ENCODE measurements around the gene GSTO2. TPM values are rescaled to one million over a fixed set of nuclear protein-coding genes. Genes with fewer than 3 reads are reported as not detected.

Gene GSTO2
- total and polyA plus RNA-seq, 2 donors (not counting 1 experiment from before 2014, with no cell fraction given), result 2.9 to 3.1 TPM

DNA sequence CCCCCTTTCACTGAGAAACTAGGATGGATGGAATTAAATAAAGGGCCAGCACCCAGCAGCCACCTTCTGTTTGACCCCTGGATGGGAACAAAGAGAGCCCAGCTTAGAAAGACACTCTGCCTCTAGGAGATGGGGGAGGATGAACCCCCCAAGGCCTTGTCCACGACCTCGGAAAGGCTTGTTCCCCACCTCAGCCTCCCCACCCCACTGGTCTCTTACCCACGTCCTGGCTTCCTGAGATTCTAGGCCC is 59.6 kb downstream of the GSTO2 start:
- Histone ChIP-seq H2AFZ (ENCODE audit: low read length) (no peak overlapping the region), H3K9ac (ENCODE audit: insufficient read depth, low read length) (peak overlapping the region; percentile 75), H3K9me3 (ENCODE audit: control insufficient read depth, insufficient read depth, low read depth, low read length) (no peaks in the 10 kb centered on the region), H3K27ac (ENCODE audit: insufficient read depth, low read length) (peak overlapping the region; percentile 91), H3K79me2 (ENCODE audit: control insufficient read depth, insufficient read depth, low read length) (peaks cover 82% of the 10 kb centered on the region), H3K4me2 (ENCODE audit: extremely low read depth, insufficient read depth, low read length) (peak overlapping the region; percentile 89), H3K4me1 (ENCODE audit: control insufficient read depth, extremely low read depth, insufficient read depth, low read length) (peaks cover 65% of the 10 kb centered on the region), H4K20me1 (ENCODE audit: control insufficient read depth, extremely low read depth, insufficient read depth, low read length) (no peaks in the 10 kb centered on the region), H3K4me3 (replicated peaks in 1 of 4; ENCODE audit: control extremely low read depth in 1 of 4, insufficient read depth in 1 of 4, low read depth in 3 of 4, low read length in 4 of 4) (peak overlapping the region; percentile 15 to 43 (median 31)), H3K36me3 (ENCODE audit: control insufficient read depth, insufficient read depth, low read length) (peaks cover 6% of the 10 kb centered on the region), H3K27me3 (ENCODE audit: control insufficient read depth, insufficient read depth, low read length) (no peaks in the 10 kb centered on the region)
- no peak for TF ChIP-seq EZH2 (IDR thresholded peaks at IDR 0.05; ENCODE audit: low read length, missing control alignments)
- no peak for TF ChIP-seq CTCF (conservative IDR thresholded peaks at IDR 0.05 in 1 of 2, IDR thresholded peaks at IDR 0.05 in 1 of 2; ENCODE audit: low read depth in 1 of 2, low read length in 2 of 2)
- no peak for DNase-seq (ENCODE audit: low read depth in 2 of 2)

- Histone ChIP-seq H2AFZ (ENCODE audit: low read length) (no peak overlapping the region), H3K4me2 (ENCODE audit: extremely low read depth, insufficient read depth, low read length) (peak overlapping the region; percentile 89), H4K20me1 (ENCODE audit: control insufficient read depth, extremely low read depth, insufficient read depth, low read length) (no peaks in the 10 kb centered on the region), H3K4me1 (ENCODE audit: control insufficient read depth, extremely low read depth, insufficient read depth, low read length) (peaks cover 67% of the 10 kb centered on the region), H3K9ac (ENCODE audit: insufficient read depth, low read length) (peak overlapping the region; percentile 75), H3K27ac (ENCODE audit: insufficient read depth, low read length) (peak overlapping the region; percentile 91), H3K4me3 (replicated peaks in 1 of 4; ENCODE audit: control extremely low read depth in 1 of 4, insufficient read depth in 1 of 4, low read depth in 3 of 4, low read length in 4 of 4) (peak overlapping the region; percentile 15 to 43 (median 31)), H3K36me3 (ENCODE audit: control insufficient read depth, insufficient read depth, low read length) (peaks cover 4% of the 10 kb centered on the region), H3K79me2 (ENCODE audit: control insufficient read depth, insufficient read depth, low read length) (peaks cover 82% of the 10 kb centered on the region), H3K27me3 (ENCODE audit: control insufficient read depth, insufficient read depth, low read length) (no peaks in the 10 kb centered on the region), H3K9me3 (ENCODE audit: control insufficient read depth, insufficient read depth, low read depth, low read length) (no peaks in the 10 kb centered on the region)
- DNase-seq (ENCODE audit: low read depth in 2 of 2), result peak; percentile 94 to 97
- TF ChIP-seq CTCF (conservative IDR thresholded peaks at IDR 0.05 in 1 of 2, IDR thresholded peaks at IDR 0.05 in 1 of 2; ENCODE audit: low read depth in 1 of 2, low read length in 2 of 2), result no peak
- no peak for TF ChIP-seq EZH2 (IDR thresholded peaks at IDR 0.05; ENCODE audit: low read length, missing control alignments)
These were observed 60.1 kb downstream of the GSTO2 start for GRCh38 chr10:104328896-104329710.

- Histone ChIP-seq H2AFZ (ENCODE audit: low read length) (no peak overlapping the region), H3K9me3 (ENCODE audit: control insufficient read depth, insufficient read depth, low read depth, low read length) (no peaks in the 10 kb centered on the region), H3K27ac (ENCODE audit: insufficient read depth, low read length) (peak overlapping the region; percentile 91), H3K36me3 (ENCODE audit: control insufficient read depth, insufficient read depth, low read length) (peaks cover 2% of the 10 kb centered on the region), H3K4me2 (ENCODE audit: extremely low read depth, insufficient read depth, low read length) (peak overlapping the region; percentile 42), H3K4me1 (ENCODE audit: control insufficient read depth, extremely low read depth, insufficient read depth, low read length) (peaks cover 70% of the 10 kb centered on the region), H3K79me2 (ENCODE audit: control insufficient read depth, insufficient read depth, low read length) (peaks cover 82% of the 10 kb centered on the region), H3K9ac (ENCODE audit: insufficient read depth, low read length) (peak overlapping the region; percentile 0), H4K20me1 (ENCODE audit: control insufficient read depth, extremely low read depth, insufficient read depth, low read length) (no peaks in the 10 kb centered on the region), H3K27me3 (ENCODE audit: control insufficient read depth, insufficient read depth, low read length) (no peaks in the 10 kb centered on the region), H3K4me3 (replicated peaks in 1 of 4; ENCODE audit: control extremely low read depth in 1 of 4, insufficient read depth in 1 of 4, low read depth in 3 of 4, low read length in 4 of 4) (peak overlapping the region in 2 of 4 experiments; percentile 3 to 27)
- no peak for TF ChIP-seq CTCF (conservative IDR thresholded peaks at IDR 0.05 in 1 of 2, IDR thresholded peaks at IDR 0.05 in 1 of 2; ENCODE audit: low read depth in 1 of 2, low read length in 2 of 2)
- no peak for TF ChIP-seq EZH2 (IDR thresholded peaks at IDR 0.05; ENCODE audit: low read length, missing control alignments)
- DNase-seq (ENCODE audit: low read depth in 2 of 2), result peak; percentile 77 to 88
These were observed 60.8 kb downstream of the GSTO2 start for GRCh38 chr10:104329735-104330134.

Measured in fibroblast of lung (primary cell).